ENCODE results near the gene CEP85. TPM values are rescaled to one million over a fixed set of nuclear protein-coding genes. Genes with fewer than 3 reads are reported as not detected.

Gene CEP85
- total RNA-seq, 1 donor from 2014 or later = 10.2 TPM

GRCh38 chr1:26213335-26213905 is 20.6 kb upstream of the CEP85 start:
- no peak for TF ChIP-seq CTCF (IDR thresholded peaks at IDR 0.05)
- no peaks in the 10 kb centered on the region for H3K4me1 ChIP-seq
- no peak for DNase-seq
- no peaks in the 10 kb centered on the region for H3K36me3 ChIP-seq
- no peak overlapping the region for H3K27ac ChIP-seq
- H3K4me3 ChIP-seq = no peak overlapping the region
- no peaks in the 10 kb centered on the region for H3K27me3 ChIP-seq (ENCODE audit: low read depth)
- no peak for ATAC-seq
- H3K9me3 ChIP-seq = no peaks in the 10 kb centered on the region
- intact Hi-C loops (cut with DNase I) = no loop called here

- intact Hi-C loops (cut with DNase I) = no loop called here
- no peak overlapping the region for H3K27ac ChIP-seq
- no peak for DNase-seq
- no peak for TF ChIP-seq CTCF (IDR thresholded peaks at IDR 0.05)
- H3K27me3 ChIP-seq (ENCODE audit: low read depth) = no peaks in the 10 kb centered on the region
- no peaks in the 10 kb centered on the region for H3K4me1 ChIP-seq
- H3K9me3 ChIP-seq = no peaks in the 10 kb centered on the region
- no peak for ATAC-seq
- no peak overlapping the region for H3K4me3 ChIP-seq
- H3K36me3 ChIP-seq = no peaks in the 10 kb centered on the region
These were observed 18.8 kb upstream of the CEP85 start for GRCh38 chr1:26215246-26215645.

- H3K27ac ChIP-seq = no peak overlapping the region
- ATAC-seq (no peak), DNase-seq (no peak)
- TF ChIP-seq CTCF (IDR thresholded peaks at IDR 0.05) = no peak
- no peaks in the 10 kb centered on the region for H3K4me1 ChIP-seq
- H3K4me3 ChIP-seq = no peak overlapping the region
- intact Hi-C loops (cut with DNase I) = no loop called here
- H3K36me3 ChIP-seq = no peaks in the 10 kb centered on the region
- no peaks in the 10 kb centered on the region for H3K9me3 ChIP-seq
- no peaks in the 10 kb centered on the region for H3K27me3 ChIP-seq (ENCODE audit: low read depth)
These were observed 15.0 kb upstream of the CEP85 start for GRCh38 chr1:26218906-26219494.

GRCh38 chr1:26220199-26220912 is 13.6 kb upstream of the CEP85 start:
- Histone ChIP-seq H3K4me3 (no peak overlapping the region), H3K4me1 (peaks cover 5% of the 10 kb centered on the region), H3K27me3 (ENCODE audit: low read depth) (no peaks in the 10 kb centered on the region), H3K27ac (no peak overlapping the region), H3K36me3 (no peaks in the 10 kb centered on the region), H3K9me3 (no peaks in the 10 kb centered on the region)
- intact Hi-C loops (cut with DNase I) = no loop called here
- no peak for TF ChIP-seq CTCF (IDR thresholded peaks at IDR 0.05)
- ATAC-seq = no peak
- no peak for DNase-seq

- H3K27ac ChIP-seq = no peak overlapping the region
- peaks cover 11% of the 10 kb centered on the region for H3K4me1 ChIP-seq
- no peak for ATAC-seq
- DNase-seq = no peak
- no peaks in the 10 kb centered on the region for H3K9me3 ChIP-seq
- intact Hi-C loops (cut with DNase I) = no loop called here
- H3K27me3 ChIP-seq (ENCODE audit: low read depth) = peaks cover 5% of the 10 kb centered on the region
- H3K4me3 ChIP-seq = no peak overlapping the region
- no peak for TF ChIP-seq CTCF (IDR thresholded peaks at IDR 0.05)
- H3K36me3 ChIP-seq = no peaks in the 10 kb centered on the region
These were observed 12.9 kb upstream of the CEP85 start for GRCh38 chr1:26221094-26221493.

All from lower lobe of right lung (tissue), 2 donors.